ENCODE measurements around the gene ZNF346. TPM values are rescaled to one million over a fixed set of nuclear protein-coding genes. Genes with fewer than 3 reads are reported as not detected.

ZNF346 gene
- total RNA-seq, 1 experiment from 2014 or later, result 32.5 TPM

GRCh38 chr5:177096162-177097015 lies 73.9 kb downstream of the ZNF346 start:
- H3K27ac Mint-ChIP-seq (ENCODE audit: low read depth, unreplicated experiment), result no peak overlapping the region
- DNase-seq (ENCODE audit: unreplicated experiment), result no peak
- H3K36me3 Mint-ChIP-seq (ENCODE audit: insufficient read depth, unreplicated experiment), result no peaks in the 10 kb centered on the region
- TF ChIP-seq CTCF (IDR thresholded peaks at IDR 0.05; ENCODE audit: unreplicated experiment), result no peak
- H3K27me3 Mint-ChIP-seq (ENCODE audit: insufficient read depth, unreplicated experiment), result peaks cover 22% of the 10 kb centered on the region
- ChIA-PET POLR2A (no interaction called here), CTCF (interaction anchor here (1.7 kb wide), 1 partner anchor 16 kb away, joined by 11 read pairs; no protein-coding TSS in a partner anchor)
- intact Hi-C loops (cut with micrococcal nuclease), result no loop called here
- peaks cover 11% of the 10 kb centered on the region for H3K4me1 Mint-ChIP-seq (ENCODE audit: insufficient read depth, unreplicated experiment)
- H3K4me3 Mint-ChIP-seq (ENCODE audit: unreplicated experiment), result no peak overlapping the region
- no peaks in the 10 kb centered on the region for H3K9me3 Mint-ChIP-seq (ENCODE audit: unreplicated experiment)
- no TSS peak for BruUV-seq (replicated peaks)

- no peak for DNase-seq (ENCODE audit: unreplicated experiment)
- Mint-ChIP-seq H3K27me3 (ENCODE audit: insufficient read depth, unreplicated experiment) (peaks cover 23% of the 10 kb centered on the region), H3K27ac (ENCODE audit: low read depth, unreplicated experiment) (no peak overlapping the region), H3K9me3 (ENCODE audit: unreplicated experiment) (no peaks in the 10 kb centered on the region), H3K4me3 (ENCODE audit: unreplicated experiment) (no peak overlapping the region), H3K36me3 (ENCODE audit: insufficient read depth, unreplicated experiment) (no peaks in the 10 kb centered on the region), H3K4me1 (ENCODE audit: insufficient read depth, unreplicated experiment) (peaks cover 11% of the 10 kb centered on the region)
- ChIA-PET POLR2A (no interaction called here), CTCF (interaction anchor here (0.5 to 1.7 kb wide), 5 partner anchors 15 to 439 kb away, joined by 3 to 12 read pairs (median 6); no protein-coding TSS in a partner anchor)
- intact Hi-C loops (cut with micrococcal nuclease), result no loop called here
- no peak for TF ChIP-seq CTCF (IDR thresholded peaks at IDR 0.05; ENCODE audit: unreplicated experiment)
- no TSS peak for BruUV-seq (replicated peaks)
These were observed 74.8 kb downstream of the ZNF346 start for GRCh38 chr5:177097016-177097985.

- no peaks in the 10 kb centered on the region for H3K36me3 Mint-ChIP-seq (ENCODE audit: insufficient read depth, unreplicated experiment)
- TF ChIP-seq CTCF (IDR thresholded peaks at IDR 0.05; ENCODE audit: unreplicated experiment), result no peak
- H3K4me1 Mint-ChIP-seq (ENCODE audit: insufficient read depth, unreplicated experiment), result peaks cover 11% of the 10 kb centered on the region
- ChIA-PET POLR2A (no interaction called here), CTCF (interaction anchor here (0.5 to 1.7 kb wide), 6 partner anchors 12 to 440 kb away, joined by 3 to 12 read pairs (median 8); partner anchors contain the start of gene FGFR4)
- DNase-seq (ENCODE audit: unreplicated experiment), result no peak
- no peak overlapping the region for H3K27ac Mint-ChIP-seq (ENCODE audit: low read depth, unreplicated experiment)
- H3K9me3 Mint-ChIP-seq (ENCODE audit: unreplicated experiment), result no peaks in the 10 kb centered on the region
- H3K27me3 Mint-ChIP-seq (ENCODE audit: insufficient read depth, unreplicated experiment), result peaks cover 23% of the 10 kb centered on the region
- intact Hi-C loops (cut with micrococcal nuclease), result no loop called here
- no TSS peak for BruUV-seq (replicated peaks)
- no peak overlapping the region for H3K4me3 Mint-ChIP-seq (ENCODE audit: unreplicated experiment)
These were observed 75.6 kb downstream of the ZNF346 start for GRCh38 chr5:177098120-177098469.
